Cerebellar cortex (tissue), 1 donor: ENCODE results near the gene UMOD.
A peak's percentile ranks its signal among the peaks of the same experiment; 100 is the strongest.

Experiments used
- DNase-seq: peaks from one replicate; pipeline ENCODE4 v3.0.0-alpha.2; 2015; ENCODE audit warnings: low spot score

UMOD gene

GRCh38 chr16:20352615-20353014, at the start of gene UMOD:
TSS of gene UMOD (minus strand) at chr16:20352715. CDS start at chr16:20350737, 1,978 bp downstream.
- no peak for DNase-seq

GRCh38 chr16:20401475-20402016, 49.0 kb upstream of the UMOD start:
- DNase-seq = no peak

- no peak for DNase-seq
These were observed 48.6 kb upstream of the UMOD start for GRCh38 chr16:20401066-20401465.

GRCh38 chr16:20399185-20399584, 46.7 kb upstream of the UMOD start:
- no peak for DNase-seq

GRCh38 chr16:20398603-20399002, 46.1 kb upstream of the UMOD start:
- no peak for DNase-seq

GRCh38 chr16:20397468-20398074, 45.1 kb upstream of the UMOD start:
- no peak for DNase-seq

GRCh38 chr16:20396846-20397467, 44.4 kb upstream of the UMOD start:
- no peak for DNase-seq

- DNase-seq = no peak
These were observed 43.4 kb upstream of the UMOD start for GRCh38 chr16:20395946-20396345.

- no peak for DNase-seq
These were observed 41.5 kb upstream of the UMOD start for GRCh38 chr16:20393801-20394577.

GRCh38 chr16:20391045-20391444, 38.5 kb upstream of the UMOD start:
- DNase-seq = no peak

- no peak for DNase-seq
These were observed 36.3 kb upstream of the UMOD start for GRCh38 chr16:20388854-20389253.

GRCh38 chr16:20387978-20388377, 35.5 kb upstream of the UMOD start:
- DNase-seq = no peak

- peak; percentile 41 for DNase-seq
These were observed 33.6 kb upstream of the UMOD start for GRCh38 chr16:20385844-20386832.

- peak; percentile 70 for DNase-seq
These were observed 30.9 kb upstream of the UMOD start for GRCh38 chr16:20383106-20384029.

GRCh38 chr16:20382202-20382948, 29.9 kb upstream of the UMOD start:
- DNase-seq = no peak

GRCh38 chr16:20380782-20381181, 28.3 kb upstream of the UMOD start:
- DNase-seq = no peak

- no peak for DNase-seq
These were observed 24.7 kb upstream of the UMOD start for GRCh38 chr16:20377181-20377580.

- no peak for DNase-seq
These were observed 20.2 kb upstream of the UMOD start for GRCh38 chr16:20372701-20373100.

GRCh38 chr16:20369452-20370054, 17.0 kb upstream of the UMOD start:
- no peak for DNase-seq
